ENCODE measurements around the gene FAM111B.

FAM111B gene

DNA sequence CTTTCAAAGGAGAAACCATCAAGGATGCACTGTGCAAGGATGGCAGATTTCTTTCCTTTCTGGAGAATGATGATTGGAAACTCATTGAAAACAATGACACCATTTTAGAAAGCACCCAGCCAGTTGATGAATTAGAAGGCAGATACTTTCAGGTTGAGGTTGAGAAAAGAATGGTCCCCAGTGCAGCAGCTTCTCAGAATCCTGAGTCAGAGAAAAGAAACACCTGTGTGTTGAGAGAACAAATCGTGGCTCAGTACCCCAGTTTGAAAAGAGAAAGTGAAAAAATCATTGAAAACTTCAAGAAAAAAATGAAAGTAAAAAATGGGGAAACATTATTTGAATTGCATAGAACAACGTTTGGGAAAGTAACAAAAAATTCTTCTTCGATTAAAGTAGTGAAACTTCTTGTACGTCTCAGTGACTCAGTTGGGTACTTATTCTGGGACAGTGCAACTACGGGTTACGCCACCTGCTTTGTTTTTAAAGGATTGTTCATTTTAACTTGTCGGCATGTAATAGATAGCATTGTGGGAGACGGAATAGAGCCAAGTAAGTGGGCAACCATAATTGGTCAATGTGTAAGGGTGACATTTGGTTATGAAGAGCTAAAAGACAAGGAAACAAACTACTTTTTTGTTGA lies 45.4 kb downstream of the FAM111B start:
- DNase-seq, result no peak

DNA sequence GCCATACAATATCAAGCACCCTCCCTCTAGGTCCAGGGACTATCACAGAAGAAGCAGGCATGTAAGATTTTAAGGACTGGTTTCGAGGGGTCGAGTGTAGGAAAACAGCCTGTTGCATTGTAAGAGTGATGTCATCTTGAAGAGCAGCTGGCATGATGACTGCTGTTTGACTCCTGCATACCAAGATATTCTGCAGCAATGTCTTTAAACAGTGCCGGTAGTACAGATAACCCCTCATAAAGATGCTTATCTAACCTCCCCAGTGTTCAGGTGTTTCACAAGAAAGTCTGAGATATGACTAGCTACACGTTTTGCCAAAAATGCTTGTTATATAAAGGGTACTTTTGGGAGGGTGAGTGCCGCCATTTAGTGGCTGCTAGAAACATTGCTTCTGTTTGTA lies 47.6 kb downstream of the FAM111B start:
- no peak for DNase-seq

DNA sequence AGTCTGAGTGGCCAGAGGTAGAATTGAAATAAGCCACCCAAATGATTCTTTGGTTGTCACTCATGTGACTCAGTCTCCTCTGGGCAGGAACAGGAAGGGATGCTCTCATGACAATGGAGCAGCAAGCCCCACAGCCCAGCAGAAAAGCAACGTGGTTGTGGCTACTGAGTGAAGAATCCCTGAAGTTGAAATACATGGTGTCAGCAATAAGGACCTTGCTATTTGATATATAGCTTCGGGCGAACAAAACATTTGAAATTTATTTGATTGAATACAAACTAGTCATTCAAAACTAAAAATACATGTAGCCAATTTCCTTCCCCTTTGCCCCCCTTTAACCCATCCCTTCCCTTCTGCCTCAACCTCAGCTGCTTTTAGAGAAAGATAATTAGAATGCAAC lies 50.4 kb downstream of the FAM111B start:
- DNase-seq, result no peak

DNA sequence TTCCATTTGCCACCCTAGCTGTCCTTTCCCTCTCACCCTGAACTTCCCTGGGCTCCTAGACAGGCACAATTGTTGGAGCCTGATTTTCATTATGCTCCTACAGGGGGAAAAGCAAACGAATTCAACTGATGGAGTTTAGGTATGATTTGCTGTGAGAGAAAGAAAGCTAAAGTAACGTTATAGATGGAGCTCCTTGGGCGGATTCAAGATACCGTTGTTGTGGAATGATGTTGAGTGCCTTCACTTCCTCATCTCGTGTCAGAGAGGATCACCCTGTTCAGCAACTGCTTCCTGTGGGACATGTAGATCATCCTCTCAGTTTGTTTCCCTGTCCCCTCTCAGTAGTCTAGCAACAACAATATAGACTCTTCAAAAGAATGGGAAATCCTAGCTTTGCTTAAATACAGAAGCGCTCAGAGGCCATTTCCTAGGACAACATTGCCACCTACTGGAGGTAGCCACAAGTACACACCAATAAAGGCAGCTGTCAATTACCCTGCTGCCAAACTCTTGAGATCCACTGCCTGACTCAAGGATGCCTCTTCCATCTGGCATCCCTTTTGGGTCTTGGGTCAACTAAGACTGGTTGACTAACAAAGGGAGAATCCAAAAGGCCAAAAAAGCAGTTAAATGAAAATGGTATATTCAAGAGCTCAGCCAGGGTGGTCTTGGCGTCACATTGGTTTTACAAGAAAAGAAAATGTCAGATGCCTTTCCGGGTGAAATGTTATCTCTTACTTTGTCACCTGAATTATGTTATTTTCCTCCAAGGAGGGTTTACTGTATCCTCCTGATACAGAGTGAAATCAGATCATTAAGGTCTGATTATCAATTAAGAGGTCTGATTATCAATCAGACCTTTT lies 51.4 kb downstream of the FAM111B start:
- peak in 31 of 56 donors; percentile 10 to 80 (median 29) for DNase-seq

DNA sequence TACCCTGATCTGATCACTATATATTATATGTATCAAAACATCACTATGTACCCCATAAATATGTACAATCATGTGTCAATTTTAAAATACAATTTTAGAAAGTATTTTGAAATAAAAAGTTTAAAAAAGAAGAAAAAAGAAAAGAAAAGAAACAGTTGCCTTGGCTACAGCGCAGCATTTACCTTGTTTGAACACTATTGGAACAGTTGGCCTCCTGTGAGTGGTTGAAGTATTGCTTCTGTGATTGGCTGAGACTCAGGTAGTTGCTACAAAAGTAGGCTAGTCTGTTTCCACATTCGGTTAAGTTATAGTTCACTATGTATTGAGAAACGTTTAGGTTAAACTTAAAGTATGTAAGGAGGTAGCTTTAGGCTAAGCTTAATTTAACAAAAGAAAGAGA lies 57.0 kb downstream of the FAM111B start:
- no peak for DNase-seq

DNA sequence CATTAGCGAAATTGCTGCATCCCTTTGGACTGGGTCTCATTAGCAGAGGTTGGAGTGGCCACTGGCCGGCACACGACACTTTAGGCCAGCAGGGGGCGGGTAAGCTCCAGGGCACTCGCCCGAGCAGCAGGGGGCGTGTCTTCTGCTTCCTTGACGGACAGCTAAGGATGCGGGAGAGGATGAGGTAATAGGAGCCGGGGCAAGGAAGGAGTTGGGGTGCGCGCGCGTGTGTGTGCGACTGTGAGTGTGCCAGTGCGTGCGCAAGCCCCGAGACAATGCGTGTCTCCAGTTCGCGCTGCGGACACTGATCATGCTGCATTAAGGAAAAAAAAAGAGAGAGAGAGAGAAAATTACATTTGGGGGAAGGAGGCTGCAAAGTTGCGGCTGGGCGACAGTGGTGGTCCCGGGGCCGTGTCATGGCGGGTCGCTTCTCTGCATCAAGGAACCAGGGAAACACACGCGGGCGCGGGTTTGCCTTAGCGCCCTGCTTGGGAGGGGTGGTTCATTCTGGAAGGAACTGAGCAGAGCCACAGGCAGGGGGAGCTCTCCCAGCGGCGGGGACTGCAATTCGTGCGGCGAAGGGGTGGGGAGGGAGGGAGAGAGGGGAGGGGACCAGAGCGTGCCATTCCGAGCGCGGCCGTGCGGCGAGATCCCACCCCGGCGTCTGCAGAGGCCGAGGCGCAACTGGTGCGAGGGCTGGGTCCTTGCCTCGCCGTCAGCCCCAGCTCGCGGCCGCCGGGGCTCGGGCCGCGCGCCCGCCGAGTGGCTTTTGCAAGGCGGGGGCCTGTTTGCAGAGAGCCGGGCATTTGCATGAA lies 64.7 kb downstream of the FAM111B start, which contains the start of gene DTX4:
DTX4 (plus strand) TSS at position 625 of the 815 bp plus-strand sequence. CDS start 464 bp downstream, outside the sequence.
- peak; percentile 19 to 95 (median 86) for DNase-seq

DNA sequence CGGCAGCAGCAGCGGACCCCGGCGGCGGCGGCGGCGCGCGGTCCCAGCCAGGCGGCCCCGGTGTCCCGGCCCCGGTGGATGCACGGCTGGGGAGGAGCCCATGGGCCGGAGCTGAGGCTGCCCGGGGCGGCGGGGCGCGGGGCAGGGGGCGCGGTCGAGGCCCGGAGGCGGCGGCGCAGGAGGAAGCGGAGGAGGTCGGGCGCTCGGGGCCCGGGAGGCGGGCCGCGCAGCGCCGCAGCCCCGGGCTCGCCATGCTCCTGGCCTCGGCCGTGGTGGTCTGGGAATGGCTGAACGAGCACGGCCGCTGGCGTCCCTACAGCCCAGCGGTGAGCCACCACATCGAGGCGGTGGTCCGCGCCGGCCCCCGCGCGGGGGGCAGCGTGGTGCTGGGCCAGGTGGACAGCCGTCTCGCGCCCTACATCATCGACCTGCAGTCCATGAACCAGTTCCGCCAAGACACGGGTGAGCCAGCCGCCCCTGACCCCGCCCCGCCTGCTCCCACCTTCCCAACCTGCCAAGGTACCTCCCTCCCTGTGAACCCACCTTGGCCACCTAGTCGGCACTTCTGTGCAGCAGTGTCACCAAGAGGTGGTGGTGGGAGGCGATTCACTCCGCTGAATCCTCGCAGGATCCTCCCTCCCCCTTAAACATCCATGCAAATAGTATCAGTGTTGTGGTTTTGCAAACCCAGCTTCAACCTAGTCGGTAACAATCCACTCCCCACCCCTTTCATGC lies 65.5 kb downstream of the FAM111B start:
- DNase-seq, result peak in 8 of 56 donors; percentile 19 to 61 (median 48)

DNA sequence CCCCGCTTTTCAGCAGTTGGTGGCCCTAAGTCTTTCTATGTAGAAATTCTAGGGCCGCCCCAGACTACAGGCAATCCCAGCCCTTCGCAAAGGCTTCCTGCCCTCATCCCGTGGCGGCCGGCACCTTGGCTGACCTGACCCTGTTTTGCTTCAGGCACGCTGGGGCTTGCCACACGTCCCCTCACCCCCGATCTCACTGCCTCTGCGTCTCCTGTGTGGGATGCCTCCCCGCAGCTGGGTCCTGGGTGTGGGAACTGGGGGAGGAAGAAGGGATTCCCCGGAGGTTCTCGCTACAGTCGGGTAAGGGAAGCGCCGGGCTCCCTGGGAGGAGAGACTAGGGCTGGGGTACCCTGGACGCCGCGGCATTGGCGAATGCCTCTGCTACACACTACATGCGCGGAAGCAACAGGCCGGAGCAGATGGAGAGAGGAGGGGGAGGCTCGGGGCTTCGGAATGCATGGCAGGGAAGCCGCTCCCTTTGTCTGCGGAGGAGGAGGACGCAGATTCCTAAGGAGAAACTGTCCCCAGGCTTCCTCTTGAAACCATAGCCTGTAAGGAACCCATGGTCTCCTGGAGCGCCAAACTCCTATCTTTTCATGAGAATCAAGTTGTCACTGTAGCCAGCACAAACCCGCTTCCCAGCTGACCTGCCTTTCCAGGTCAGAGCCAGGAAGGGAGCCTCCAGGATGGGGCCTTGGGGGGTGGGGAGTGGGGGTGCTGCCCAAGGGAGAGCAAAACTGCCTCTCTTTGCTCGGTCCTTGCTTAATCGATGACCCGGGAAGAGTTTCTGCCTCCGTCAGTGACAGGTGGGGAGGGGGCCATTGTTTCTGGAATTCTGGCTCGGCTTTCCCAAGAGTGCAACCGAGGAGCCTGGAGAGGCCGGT lies 66.3 kb downstream of the FAM111B start:
- peak in 29 of 56 donors; percentile 17 to 61 (median 46) for DNase-seq

DNA sequence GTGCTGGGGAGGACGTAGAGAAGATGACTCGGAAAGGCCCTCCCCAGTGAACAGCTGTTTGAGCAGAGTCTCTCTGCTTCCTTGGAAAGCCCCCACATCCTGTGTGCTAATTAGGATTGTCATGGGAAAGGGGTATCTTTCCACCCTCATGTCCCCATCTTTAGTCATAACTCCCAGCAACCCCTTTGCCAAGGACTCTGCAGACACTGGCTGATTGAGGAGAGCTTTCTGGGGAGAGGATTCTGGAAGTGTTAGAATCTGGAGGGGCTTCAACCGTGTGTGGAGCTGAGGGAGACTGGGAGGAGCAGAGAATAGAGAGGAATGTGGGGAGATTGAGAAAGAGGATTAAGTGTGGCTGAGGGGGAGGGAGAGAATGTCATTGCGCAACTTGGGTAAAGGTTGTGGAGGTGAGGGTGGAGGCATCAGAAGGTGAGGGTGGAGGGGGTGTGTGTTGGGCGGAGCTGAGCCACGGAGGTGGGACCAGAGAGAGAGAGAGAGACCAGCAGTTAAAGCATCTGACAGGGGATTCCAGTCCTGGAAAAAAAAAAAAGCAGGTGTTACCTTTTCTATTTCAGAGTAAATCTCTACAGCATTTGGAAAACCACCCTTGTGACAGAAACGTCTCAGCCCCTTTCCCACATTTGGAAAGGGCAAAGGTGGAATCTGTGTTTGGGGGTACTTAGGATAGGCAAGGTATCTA lies 67.1 kb downstream of the FAM111B start:
- peak in 1 of 56 donors; percentile 53 for DNase-seq

DNA sequence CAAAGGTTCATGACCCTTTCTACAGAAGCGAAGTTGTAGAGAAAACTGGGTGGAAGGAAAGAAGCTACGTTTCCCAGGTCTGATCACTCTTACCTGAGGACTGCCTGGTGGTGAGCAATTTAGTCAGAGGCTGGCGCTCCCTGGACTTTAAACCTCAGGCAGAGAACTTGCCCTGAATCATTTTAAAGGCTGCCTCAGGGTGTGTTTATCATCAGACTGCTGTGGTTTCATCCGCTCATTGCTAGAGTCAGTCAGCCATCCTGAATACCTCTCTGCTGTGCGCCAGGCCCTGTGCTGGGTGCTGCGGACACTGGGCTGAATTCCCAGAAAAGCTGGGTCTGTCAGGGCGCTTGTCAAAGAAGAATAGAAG lies 67.6 kb downstream of the FAM111B start:
- peak in 8 of 56 donors; percentile 3 to 46 (median 16) for DNase-seq

DNA sequence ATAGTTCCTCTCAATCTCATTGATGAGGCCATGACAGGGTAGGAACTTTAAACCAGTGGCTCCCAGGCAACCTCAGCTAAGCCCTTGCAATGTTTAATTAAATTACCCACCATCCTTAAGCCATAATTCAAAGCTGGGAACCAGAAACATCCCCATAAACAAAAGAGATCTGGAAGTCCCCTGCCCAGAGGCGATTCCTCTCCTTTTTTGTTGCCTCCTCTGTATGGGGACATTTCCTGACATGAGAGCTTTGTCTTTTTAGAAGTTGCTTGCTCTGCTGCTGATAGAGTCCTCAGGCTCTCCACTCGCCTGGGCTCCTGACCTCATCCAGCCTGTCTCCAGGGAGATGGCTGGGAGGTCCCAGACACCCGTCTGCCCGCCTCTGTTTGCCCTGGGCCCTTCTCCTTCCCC lies 68.1 kb downstream of the FAM111B start:
- DNase-seq, result peak in 9 of 56 donors; percentile 17 to 48 (median 31)

DNA sequence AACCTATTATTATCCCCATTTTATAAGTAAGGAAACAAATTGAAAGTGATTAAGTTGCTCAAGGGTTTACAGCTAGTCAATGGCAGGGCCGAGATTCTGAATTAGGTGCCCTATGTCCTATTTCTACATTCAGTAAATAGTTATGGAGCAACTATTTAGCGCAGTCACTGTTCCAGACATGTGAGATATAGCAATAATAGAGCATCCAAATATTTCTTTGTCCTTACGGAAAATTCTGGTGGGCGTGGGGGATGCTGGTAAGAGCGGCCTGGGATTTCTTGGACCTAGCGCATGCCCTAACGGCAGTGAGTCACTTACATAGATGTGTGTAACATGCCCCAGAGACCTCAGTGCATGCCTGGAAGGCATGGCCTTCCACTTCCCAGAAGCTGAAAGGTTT lies 69.3 kb downstream of the FAM111B start:
- no peak for DNase-seq
